ENCODE results near the gene OR2C3. TPM values are rescaled to one million over a fixed set of nuclear protein-coding genes. Genes with fewer than 3 reads are reported as not detected.

Gene OR2C3
- total and polyA plus RNA-seq, 2 experiments from 2014 or later, result not detected

DNA sequence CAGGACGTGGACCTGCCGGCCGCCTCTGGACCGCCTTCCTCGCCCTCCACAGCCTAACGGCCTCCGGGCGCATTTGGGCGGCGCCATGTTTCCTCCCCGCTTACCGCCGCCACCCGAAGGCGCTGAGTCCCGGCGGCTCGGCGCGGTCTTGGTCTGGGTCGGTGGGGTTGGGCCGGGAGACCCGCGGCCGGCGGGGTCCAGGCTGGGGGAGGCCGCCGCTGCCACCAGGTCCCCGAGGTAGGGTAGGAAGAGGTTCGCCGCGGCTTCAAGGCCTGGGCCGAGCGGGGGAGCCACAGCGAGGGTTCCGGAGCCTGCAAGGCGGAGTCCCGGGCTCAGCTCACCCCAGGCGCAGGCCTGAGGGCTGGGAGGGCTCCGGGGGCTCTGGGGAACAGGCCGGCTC, 5.5 kb downstream of the OR2C3 start:
- Histone ChIP-seq H4K20me1 (replicated peaks; ENCODE audit: insufficient read depth) (no peaks in the 10 kb centered on the region), H2AFZ (no peak overlapping the region), H3K36me3 (ENCODE audit: insufficient read depth) (no peaks in the 10 kb centered on the region), H3K4me3 (no peak overlapping the region), H3K27ac (ENCODE audit: low read depth) (no peak overlapping the region), H3F3A (replicated peaks; ENCODE audit: low read depth) (no peaks in the 10 kb centered on the region), H3K79me2 (replicated peaks; ENCODE audit: insufficient read depth) (no peaks in the 10 kb centered on the region), H3K27me3 (ENCODE audit: insufficient read depth) (no peaks in the 10 kb centered on the region), H3K4me2 (no peak overlapping the region), H3K9me2 (ENCODE audit: insufficient read depth) (peaks cover 17% of the 10 kb centered on the region), H3K4me1 (ENCODE audit: insufficient read depth) (no peaks in the 10 kb centered on the region)
- ATAC-seq (peak; percentile 73), DNase-seq (ENCODE audit: low spot score) (no peak)
- TF ChIP-seq EZH2phosphoT487 (IDR thresholded peaks at IDR 0.05; ENCODE audit: unreplicated experiment) (no peak), ZNF114 (CRISPR knock-in tag; IDR thresholded peaks at IDR 0.05) (no peak), POLR2AphosphoS5 (IDR thresholded peaks at IDR 0.05; ENCODE audit: low read depth) (no peak), CTCF (conservative IDR thresholded peaks at IDR 0.05; ENCODE audit: low read depth in 2 of 2) (no peak), REST (IDR thresholded peaks at IDR 0.05; ENCODE audit: unreplicated experiment) (no peak), NANOG (IDR thresholded peaks at IDR 0.05; ENCODE audit: borderline replicate concordance) (no peak), STAT1 (IDR thresholded peaks at IDR 0.05; ENCODE audit: unreplicated experiment) (no peak), EZH2 (IDR thresholded peaks at IDR 0.05; ENCODE audit: low read depth, unreplicated experiment) (no peak), CREB1 (CRISPR knock-in tag; IDR thresholded peaks at IDR 0.05; ENCODE audit: low read depth) (no peak), ZNF331 (CRISPR knock-in tag; IDR thresholded peaks at IDR 0.05; ENCODE audit: low read depth) (no peak), JUNB (IDR thresholded peaks at IDR 0.05; ENCODE audit: unreplicated experiment) (no peak)
- TF ChIP-seq, protein P1, sequence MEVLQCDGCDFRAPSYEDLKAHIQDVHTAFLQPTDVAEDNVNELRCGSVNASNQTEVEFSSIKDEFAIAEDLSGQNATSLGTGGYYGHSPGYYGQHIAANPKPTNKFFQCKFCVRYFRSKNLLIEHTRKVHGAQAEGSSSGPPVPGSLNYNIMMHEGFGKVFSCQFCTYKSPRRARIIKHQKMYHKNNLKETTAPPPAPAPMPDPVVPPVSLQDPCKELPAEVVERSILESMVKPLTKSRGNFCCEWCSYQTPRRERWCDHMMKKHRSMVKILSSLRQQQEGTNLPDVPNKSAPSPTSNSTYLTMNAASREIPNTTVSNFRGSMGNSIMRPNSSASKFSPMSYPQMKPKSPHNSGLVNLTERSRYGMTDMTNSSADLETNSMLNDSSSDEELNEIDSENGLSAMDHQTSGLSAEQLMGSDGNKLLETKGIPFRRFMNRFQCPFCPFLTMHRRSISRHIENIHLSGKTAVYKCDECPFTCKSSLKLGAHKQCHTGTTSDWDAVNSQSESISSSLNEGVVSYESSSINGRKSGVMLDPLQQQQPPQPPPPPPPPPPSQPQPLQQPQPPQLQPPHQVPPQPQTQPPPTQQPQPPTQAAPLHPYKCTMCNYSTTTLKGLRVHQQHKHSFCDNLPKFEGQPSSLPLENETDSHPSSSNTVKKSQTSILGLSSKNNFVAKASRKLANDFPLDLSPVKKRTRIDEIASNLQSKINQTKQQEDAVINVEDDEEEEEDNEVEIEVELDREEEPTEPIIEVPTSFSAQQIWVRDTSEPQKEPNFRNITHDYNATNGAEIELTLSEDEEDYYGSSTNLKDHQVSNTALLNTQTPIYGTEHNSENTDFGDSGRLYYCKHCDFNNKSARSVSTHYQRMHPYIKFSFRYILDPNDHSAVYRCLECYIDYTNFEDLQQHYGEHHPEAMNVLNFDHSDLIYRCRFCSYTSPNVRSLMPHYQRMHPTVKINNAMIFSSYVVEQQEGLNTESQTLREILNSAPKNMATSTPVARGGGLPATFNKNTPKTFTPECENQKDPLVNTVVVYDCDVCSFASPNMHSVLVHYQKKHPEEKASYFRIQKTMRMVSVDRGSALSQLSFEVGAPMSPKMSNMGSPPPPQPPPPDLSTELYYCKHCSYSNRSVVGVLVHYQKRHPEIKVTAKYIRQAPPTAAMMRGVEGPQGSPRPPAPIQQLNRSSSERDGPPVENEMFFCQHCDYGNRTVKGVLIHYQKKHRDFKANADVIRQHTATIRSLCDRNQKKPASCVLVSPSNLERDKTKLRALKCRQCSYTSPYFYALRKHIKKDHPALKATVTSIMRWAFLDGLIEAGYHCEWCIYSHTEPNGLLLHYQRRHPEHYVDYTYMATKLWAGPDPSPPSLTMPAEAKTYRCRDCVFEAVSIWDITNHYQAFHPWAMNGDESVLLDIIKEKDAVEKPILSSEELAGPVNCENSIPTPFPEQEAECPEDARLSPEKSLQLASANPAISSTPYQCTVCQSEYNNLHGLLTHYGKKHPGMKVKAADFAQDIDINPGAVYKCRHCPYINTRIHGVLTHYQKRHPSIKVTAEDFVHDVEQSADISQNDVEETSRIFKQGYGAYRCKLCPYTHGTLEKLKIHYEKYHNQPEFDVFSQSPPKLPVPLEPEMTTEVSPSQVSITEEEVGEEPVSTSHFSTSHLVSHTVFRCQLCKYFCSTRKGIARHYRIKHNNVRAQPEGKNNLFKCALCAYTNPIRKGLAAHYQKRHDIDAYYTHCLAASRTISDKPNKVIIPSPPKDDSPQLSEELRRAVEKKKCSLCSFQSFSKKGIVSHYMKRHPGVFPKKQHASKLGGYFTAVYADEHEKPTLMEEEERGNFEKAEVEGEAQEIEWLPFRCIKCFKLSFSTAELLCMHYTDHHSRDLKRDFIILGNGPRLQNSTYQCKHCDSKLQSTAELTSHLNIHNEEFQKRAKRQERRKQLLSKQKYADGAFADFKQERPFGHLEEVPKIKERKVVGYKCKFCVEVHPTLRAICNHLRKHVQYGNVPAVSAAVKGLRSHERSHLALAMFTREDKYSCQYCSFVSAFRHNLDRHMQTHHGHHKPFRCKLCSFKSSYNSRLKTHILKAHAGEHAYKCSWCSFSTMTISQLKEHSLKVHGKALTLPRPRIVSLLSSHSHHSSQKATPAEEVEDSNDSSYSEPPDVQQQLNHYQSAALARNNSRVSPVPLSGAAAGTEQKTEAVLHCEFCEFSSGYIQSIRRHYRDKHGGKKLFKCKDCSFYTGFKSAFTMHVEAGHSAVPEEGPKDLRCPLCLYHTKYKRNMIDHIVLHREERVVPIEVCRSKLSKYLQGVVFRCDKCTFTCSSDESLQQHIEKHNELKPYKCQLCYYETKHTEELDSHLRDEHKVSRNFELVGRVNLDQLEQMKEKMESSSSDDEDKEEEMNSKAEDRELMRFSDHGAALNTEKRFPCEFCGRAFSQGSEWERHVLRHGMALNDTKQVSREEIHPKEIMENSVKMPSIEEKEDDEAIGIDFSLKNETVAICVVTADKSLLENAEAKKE (CRISPR knock-in tag; IDR thresholded peaks at IDR 0.05), result no peak
- TF ChIP-seq, protein P2, sequence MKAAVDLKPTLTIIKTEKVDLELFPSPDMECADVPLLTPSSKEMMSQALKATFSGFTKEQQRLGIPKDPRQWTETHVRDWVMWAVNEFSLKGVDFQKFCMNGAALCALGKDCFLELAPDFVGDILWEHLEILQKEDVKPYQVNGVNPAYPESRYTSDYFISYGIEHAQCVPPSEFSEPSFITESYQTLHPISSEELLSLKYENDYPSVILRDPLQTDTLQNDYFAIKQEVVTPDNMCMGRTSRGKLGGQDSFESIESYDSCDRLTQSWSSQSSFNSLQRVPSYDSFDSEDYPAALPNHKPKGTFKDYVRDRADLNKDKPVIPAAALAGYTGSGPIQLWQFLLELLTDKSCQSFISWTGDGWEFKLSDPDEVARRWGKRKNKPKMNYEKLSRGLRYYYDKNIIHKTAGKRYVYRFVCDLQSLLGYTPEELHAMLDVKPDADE (IDR thresholded peaks at IDR 0.05), result no peak
- Mint-ChIP-seq H3K4me1 (no peaks in the 10 kb centered on the region), H3K27me3 (ENCODE audit: insufficient read depth, low read depth, poor library complexity) (peaks cover 3% of the 10 kb centered on the region), H3K9me3 (no peaks in the 10 kb centered on the region), H3K4me3 (no peak overlapping the region), H3K36me3 (ENCODE audit: low read depth) (no peaks in the 10 kb centered on the region), H3K27ac (no peak overlapping the region)

Measured in GM23338 (cell line).